Measurements from ENCODE around the gene CES3. TPM values are rescaled to one million over a fixed set of nuclear protein-coding genes. Genes with fewer than 3 reads are reported as not detected.
A peak's percentile ranks its signal among the peaks of the same experiment; 100 is the strongest.

CES3 gene, protein sequence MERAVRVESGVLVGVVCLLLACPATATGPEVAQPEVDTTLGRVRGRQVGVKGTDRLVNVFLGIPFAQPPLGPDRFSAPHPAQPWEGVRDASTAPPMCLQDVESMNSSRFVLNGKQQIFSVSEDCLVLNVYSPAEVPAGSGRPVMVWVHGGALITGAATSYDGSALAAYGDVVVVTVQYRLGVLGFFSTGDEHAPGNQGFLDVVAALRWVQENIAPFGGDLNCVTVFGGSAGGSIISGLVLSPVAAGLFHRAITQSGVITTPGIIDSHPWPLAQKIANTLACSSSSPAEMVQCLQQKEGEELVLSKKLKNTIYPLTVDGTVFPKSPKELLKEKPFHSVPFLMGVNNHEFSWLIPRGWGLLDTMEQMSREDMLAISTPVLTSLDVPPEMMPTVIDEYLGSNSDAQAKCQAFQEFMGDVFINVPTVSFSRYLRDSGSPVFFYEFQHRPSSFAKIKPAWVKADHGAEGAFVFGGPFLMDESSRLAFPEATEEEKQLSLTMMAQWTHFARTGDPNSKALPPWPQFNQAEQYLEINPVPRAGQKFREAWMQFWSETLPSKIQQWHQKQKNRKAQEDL
- total RNA-seq = 1 to 10 TPM in 1 of 4 donors, under 1 TPM in 2, not detected in 1; 0.13 to 1.3 (median 0.22) TPM

DNA sequence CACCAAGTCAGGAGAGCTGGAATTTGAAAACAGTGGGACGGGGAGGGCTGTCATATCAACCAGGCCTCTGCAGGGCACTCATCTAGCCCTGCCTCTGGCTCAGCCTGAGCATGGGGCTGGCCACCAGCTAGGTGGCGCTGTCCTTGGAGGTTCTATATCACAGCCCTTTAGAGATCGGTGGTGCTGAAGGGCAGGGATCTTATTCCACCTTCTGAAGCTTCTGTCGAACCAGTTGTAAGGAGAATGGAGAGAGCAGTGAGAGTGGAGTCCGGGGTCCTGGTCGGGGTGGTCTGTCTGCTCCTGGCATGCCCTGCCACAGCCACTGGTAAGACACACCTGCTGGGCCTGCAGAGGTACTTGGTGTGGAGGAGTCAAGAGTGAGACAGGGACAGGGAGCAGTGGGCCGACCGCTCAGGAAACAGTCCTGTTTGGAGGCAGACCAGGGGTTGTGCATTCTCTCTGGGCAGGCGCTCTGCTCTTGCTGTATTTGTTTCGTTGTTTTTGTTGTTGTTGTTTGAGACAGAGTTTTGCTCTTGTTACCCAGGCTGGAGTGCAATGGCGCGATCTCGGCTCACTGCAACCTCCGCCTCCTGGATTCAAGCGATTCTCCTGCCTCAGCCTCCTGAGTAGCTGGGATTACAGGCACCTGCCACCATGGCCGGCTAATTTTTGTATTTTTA is at the start of gene CES3:
TSS of gene CES3 (plus strand) at position 202 of the 680 bp plus-strand sequence. CDS start at position 244, 42 bp downstream.
- H3K27ac ChIP-seq = no peak within 1 kb of the TSS
- WGBS, 2 donors = 62% methylated on average over 16 of the region's 16 CpGs

DNA sequence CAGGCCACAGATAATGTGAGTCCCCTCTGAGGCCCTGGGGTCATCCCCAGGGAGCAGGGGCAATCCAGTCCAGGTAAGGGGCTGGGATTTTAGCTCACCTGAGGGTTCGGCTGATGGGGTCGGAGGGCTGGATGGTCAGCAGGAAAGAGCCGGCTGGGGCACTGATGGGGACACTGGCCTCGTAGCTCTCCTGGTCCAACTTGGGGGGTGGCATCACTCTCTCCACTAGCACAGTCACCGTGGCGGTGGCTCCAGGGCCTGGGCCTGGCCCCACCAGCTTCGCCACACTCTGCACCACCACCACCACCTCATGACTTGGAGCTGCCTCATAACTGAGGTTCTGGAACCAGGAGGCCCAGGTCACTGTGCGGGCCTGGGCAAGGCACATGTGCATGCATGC is 49.3 kb upstream of the CES3 start:
- TF ChIP-seq, protein P1, sequence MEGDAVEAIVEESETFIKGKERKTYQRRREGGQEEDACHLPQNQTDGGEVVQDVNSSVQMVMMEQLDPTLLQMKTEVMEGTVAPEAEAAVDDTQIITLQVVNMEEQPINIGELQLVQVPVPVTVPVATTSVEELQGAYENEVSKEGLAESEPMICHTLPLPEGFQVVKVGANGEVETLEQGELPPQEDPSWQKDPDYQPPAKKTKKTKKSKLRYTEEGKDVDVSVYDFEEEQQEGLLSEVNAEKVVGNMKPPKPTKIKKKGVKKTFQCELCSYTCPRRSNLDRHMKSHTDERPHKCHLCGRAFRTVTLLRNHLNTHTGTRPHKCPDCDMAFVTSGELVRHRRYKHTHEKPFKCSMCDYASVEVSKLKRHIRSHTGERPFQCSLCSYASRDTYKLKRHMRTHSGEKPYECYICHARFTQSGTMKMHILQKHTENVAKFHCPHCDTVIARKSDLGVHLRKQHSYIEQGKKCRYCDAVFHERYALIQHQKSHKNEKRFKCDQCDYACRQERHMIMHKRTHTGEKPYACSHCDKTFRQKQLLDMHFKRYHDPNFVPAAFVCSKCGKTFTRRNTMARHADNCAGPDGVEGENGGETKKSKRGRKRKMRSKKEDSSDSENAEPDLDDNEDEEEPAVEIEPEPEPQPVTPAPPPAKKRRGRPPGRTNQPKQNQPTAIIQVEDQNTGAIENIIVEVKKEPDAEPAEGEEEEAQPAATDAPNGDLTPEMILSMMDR (IDR thresholded peaks at IDR 0.05) = no peak
- TF ChIP-seq POLR2A (IDR thresholded peaks at IDR 0.05) = no peak
- no peak overlapping the region for H3K27ac ChIP-seq
- 85 to 93% methylated on average over 8 of the region's 8 CpGs for WGBS, 2 donors
- intact Hi-C loops (cut with DNase I) = no loop called here
- H3K36me3 ChIP-seq = no peaks in the 10 kb centered on the region
- no peaks in the 10 kb centered on the region for H3K9me3 ChIP-seq
- H3K4me1 ChIP-seq = no peaks in the 10 kb centered on the region
- no peak overlapping the region for H3K4me3 ChIP-seq (replicated peaks in 1 of 3)
- H3K27me3 ChIP-seq = no peaks in the 10 kb centered on the region
- DNase-seq = no peak

More for the DNA sequence above, at the start of gene CES3:
- no peaks in the 10 kb centered on the region for H3K9me3 ChIP-seq
- TF ChIP-seq POLR2A (IDR thresholded peaks at IDR 0.05) = no peak
- TF ChIP-seq, protein P1 (IDR thresholded peaks at IDR 0.05) = peak; percentile 33 to 83 (median 66)
- H3K27me3 ChIP-seq = no peaks in the 10 kb centered on the region
- no peak within 1 kb of the TSS for H3K4me3 ChIP-seq (replicated peaks in 1 of 3)
- H3K4me1 ChIP-seq = no peaks in the 10 kb centered on the region
- DNase-seq = peak; percentile 76 to 78
- intact Hi-C loops (cut with DNase I) = no loop called here
- no peaks in the 10 kb centered on the region for H3K36me3 ChIP-seq

DNA sequence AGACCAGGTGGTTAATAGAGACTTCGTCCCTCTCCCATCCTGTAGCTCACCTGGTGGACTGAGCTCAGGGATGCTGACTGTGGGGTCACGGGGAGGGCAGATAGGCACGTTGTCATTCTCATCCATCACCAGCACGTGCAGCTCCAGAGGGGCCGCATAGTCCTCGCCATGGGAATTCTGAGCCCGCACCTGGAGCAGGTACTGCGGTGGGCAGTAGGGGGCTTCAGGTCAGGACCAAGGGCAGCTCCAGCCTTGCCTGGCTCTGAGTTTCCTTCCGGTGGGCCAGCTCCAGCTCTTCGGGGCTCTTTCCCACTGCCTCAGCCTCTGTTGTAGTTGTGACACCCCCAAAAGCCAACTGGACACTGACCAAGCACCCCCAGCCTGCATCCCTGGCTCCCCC is 48.0 kb upstream of the CES3 start:
- intact Hi-C loops (cut with DNase I) = no loop called here
- no peak for DNase-seq
- Histone ChIP-seq H3K27ac (no peak overlapping the region), H3K4me1 (peaks cover 8 to 10% of the 10 kb centered on the region in 2 donors), H3K36me3 (no peaks in the 10 kb centered on the region), H3K4me3 (replicated peaks in 1 of 3) (no peak overlapping the region), H3K27me3 (no peaks in the 10 kb centered on the region), H3K9me3 (no peaks in the 10 kb centered on the region)
- WGBS, 2 donors = 54% methylated on average over 4 of the region's 10 CpGs; no CpG with 5 or more reads in 1 of the 2 donors
- no peak for TF ChIP-seq POLR2A (IDR thresholded peaks at IDR 0.05)
- TF ChIP-seq, protein P1 (IDR thresholded peaks at IDR 0.05) = no peak

DNA sequence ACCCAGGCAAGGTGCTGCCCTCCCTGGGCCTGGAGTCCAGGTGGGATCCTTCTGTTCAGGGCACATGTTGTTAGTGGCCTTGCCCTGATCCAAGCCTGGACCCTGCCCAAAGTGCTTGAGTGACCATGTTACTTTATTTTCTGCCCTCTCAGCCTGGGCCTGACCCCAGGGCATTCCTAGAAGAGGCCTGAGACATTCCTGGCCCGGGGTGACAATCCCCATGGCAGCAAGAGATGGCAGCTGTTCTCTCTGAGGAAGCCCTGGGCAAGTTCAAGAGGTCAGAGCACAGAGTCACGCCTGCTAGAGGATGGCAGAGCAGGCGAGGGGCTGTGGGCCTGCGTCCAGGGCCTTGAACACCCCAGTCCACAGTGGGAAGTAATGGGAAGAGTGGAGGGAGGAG is 47.4 kb upstream of the CES3 start:
- Histone ChIP-seq H3K4me3 (replicated peaks in 1 of 3) (no peak overlapping the region), H3K9me3 (no peaks in the 10 kb centered on the region), H3K27ac (no peak overlapping the region), H3K36me3 (no peaks in the 10 kb centered on the region), H3K4me1 (peaks cover 14 to 16% of the 10 kb centered on the region in 2 donors), H3K27me3 (no peaks in the 10 kb centered on the region)
- WGBS, 2 donors = 80 to 83% methylated on average over 1 to 4 of the region's 4 CpGs
- intact Hi-C loops (cut with DNase I) = no loop called here
- DNase-seq = no peak
- TF ChIP-seq, protein P1 (IDR thresholded peaks at IDR 0.05) = no peak
- no peak for TF ChIP-seq POLR2A (IDR thresholded peaks at IDR 0.05)

Data from thyroid gland (tissue), 4 donors.